Measurements from ENCODE around the gene TBRG1.
A peak's percentile ranks its signal among the peaks of the same experiment; 100 is the strongest.

The TBRG1 gene

GRCh38 chr11:124663861-124664260, 41.2 kb downstream of the TBRG1 start:
- no peak for DNase-seq

GRCh38 chr11:124667601-124668000, 44.9 kb downstream of the TBRG1 start:
- DNase-seq = no peak

- DNase-seq = peak; percentile 40
These were observed 46.5 kb downstream of the TBRG1 start for GRCh38 chr11:124669193-124669592.

GRCh38 chr11:124670732-124671131, 48.1 kb downstream of the TBRG1 start:
- no peak for DNase-seq

GRCh38 chr11:124672536-124673215, 50.0 kb downstream of the TBRG1 start:
- no peak for DNase-seq

- peak; percentile 92 for DNase-seq
These were observed 50.9 kb downstream of the TBRG1 start, which contains the start of the genes SIAE and SPA17 for GRCh38 chr11:124673333-124674167. SIAE (minus strand) TSS chr11:124673739; CDS start chr11:124673708, 31 bp downstream. SPA17 (plus strand) TSS chr11:124673904; CDS start chr11:124675265, 1,361 bp downstream.

GRCh38 chr11:124674168-124674517, 51.5 kb downstream of the TBRG1 start:
- DNase-seq = no peak

DNA sequence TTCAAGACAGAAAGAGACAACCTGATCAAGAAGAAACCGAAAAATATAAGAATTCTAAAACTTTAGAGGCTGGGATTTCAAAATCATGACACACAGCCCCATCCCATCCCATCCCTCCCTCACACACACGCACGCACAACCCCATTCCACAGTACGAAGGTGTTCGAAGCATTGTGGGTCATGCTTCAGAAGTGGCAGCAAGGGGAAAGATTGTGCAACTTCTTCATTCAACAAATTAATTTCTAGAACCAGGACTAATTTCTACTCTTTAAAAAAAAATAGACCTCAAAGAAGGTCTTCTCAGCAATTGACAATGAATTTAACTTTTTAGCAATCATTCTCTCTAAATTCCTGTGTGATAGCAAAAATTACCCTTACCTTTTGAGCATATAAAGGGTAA, 51.9 kb downstream of the TBRG1 start:
- no peak for DNase-seq

GRCh38 chr11:124676386-124676785, 53.7 kb downstream of the TBRG1 start:
- DNase-seq = no peak

GRCh38 chr11:124678416-124678815, 55.8 kb downstream of the TBRG1 start:
- no peak for DNase-seq

GRCh38 chr11:124681421-124681820, 58.8 kb downstream of the TBRG1 start:
- no peak for DNase-seq

- no peak for DNase-seq
These were observed 59.8 kb downstream of the TBRG1 start for GRCh38 chr11:124682443-124682842.

Data from NCI-H146 (cell line).